Measurements from ENCODE around the gene RTN3. TPM values are rescaled to one million over a fixed set of nuclear protein-coding genes. Genes with fewer than 3 reads are reported as not detected.

Gene RTN3
- polyA plus RNA-seq, 2 donors = 45.2 to 46.3 TPM

DNA sequence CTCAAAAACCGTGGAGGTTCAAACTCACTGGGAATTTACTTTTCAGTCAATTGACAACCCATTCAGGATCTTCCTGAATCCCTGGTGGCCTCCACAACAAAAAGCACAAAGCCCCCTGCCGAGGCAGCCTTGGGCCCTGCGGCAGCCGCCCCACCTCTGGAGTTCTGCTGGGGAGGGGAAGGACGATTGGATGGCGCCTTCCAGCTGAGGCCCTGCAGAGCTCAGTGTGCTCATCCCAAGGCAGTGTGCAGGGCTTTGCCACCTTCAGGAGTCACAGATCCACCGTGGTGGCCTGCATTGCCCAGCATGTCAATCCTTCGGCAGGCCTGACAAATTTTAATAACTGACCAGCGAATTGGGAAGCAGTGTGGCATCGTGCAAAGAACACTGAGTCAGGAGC is 79.9 kb downstream of the RTN3 start:
- Histone ChIP-seq H3K27ac (ENCODE audit: low read depth in 2 of 2, low read length in 1 of 2) (no peak overlapping the region), H3K27me3 (ENCODE audit: control insufficient read depth in 1 of 2, insufficient read depth in 2 of 2, low read length in 2 of 2) (no peaks in the 10 kb centered on the region), H3K36me3 (ENCODE audit: control insufficient read depth in 2 of 2, insufficient read depth in 2 of 2, low read length in 1 of 2) (peaks cover 3% of the 10 kb centered on the region in 2 donors), H3K4me3 (ENCODE audit: low read depth in 1 of 2, low read length in 2 of 2) (no peak overlapping the region), H3K4me1 (ENCODE audit: control insufficient read depth in 2 of 2, insufficient read depth in 2 of 2, low read length in 1 of 2) (peaks cover 3 to 4% of the 10 kb centered on the region in 2 donors), H3K9me3 (ENCODE audit: control insufficient read depth in 2 of 2, insufficient read depth in 1 of 2, low read depth in 1 of 2, low read length in 1 of 2) (no peaks in the 10 kb centered on the region)
- WGBS, 2 donors = 83% methylated on average over 10 of the region's 10 CpGs

DNA sequence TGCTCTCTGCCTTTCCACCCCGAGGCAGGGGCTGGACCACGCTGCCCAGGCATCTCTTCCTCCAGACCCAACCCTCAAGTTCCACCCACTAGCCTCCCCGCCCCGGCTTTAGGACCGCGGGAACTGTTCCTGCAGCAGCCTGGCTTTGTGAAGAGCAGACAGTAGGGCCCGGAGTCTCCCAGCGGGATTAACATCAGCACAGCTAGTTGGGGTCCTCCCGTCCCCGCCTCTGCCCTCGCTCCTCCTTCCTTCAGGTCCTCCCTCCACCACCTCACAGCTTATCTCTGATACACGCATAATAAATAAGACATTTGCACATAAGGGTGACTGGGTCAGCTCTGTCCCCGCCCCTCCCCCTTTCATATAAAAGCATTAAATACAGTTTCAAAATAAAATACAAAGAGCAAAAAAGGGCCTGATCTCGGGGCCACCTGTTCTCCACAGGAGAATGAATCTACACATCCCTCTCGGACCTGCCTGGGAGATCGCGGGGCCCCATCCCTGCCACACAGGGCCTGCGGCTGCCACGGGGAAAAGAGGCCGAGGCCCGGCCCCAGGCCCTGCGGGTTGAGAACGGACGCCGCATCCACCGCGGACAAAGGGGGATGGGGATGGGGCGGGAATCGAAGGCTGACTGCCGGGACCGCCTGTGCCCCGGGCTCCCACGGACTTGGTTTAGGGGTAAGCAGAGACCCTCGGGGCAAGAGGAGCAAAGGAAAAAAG is 80.8 kb downstream of the RTN3 start:
- Histone ChIP-seq H3K4me1 (ENCODE audit: control insufficient read depth in 2 of 2, insufficient read depth in 2 of 2, low read length in 1 of 2) (peaks cover 4 to 5% of the 10 kb centered on the region in 2 donors), H3K9me3 (ENCODE audit: control insufficient read depth in 2 of 2, insufficient read depth in 1 of 2, low read depth in 1 of 2, low read length in 1 of 2) (no peaks in the 10 kb centered on the region), H3K27ac (ENCODE audit: low read depth in 2 of 2, low read length in 1 of 2) (no peak overlapping the region), H3K4me3 (ENCODE audit: low read depth in 1 of 2, low read length in 2 of 2) (peak overlapping the region in 1 of 2 donors; percentile 32), H3K36me3 (ENCODE audit: control insufficient read depth in 2 of 2, insufficient read depth in 2 of 2, low read length in 1 of 2) (peaks cover 0 to 3% of the 10 kb centered on the region in 2 donors), H3K27me3 (ENCODE audit: control insufficient read depth in 1 of 2, insufficient read depth in 2 of 2, low read length in 2 of 2) (no peaks in the 10 kb centered on the region)
- WGBS, 2 donors = 45 to 52% methylated on average over 34 of the region's 34 CpGs

DNA sequence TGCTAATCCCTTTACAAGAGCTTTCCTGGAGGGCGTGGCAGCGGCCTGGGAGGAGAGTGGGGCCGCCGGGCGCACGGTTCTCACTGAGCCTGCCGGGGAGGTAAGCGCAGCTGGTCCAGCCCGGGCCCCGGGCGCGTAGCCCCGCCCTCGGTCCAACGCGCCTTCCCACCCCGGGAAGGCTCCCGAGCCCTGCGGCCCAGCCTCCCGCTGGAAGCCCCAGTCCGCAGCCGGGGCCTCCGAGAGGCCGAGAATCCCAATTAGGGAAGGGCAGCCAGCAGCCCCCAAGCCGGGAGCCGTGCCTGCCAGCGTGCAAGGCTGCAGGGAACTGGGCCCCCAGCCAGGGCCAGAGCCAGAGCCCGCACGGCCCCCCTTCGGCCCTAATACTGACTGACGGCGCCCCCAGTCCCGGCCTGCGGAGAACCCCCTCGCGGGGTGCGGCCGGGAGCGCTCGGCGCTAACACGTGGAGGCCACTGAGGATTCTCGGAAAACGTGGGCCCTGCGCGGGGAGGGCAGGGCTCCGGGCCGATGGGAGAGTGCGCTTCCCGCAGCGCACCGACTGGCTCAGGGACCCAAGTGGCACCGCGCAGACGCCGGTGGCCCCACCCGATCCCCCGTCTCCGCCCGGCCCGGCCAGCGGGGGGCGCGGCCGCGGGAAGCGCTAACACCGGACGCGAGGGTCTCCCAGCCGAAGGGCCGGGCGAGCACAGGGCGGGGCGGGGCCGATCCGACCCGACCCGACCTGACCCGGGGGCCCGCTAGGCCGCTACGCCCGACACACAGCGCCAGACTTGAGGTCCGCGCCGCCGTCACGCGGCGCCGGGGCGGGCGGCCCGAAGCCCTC is 81.6 kb downstream of the RTN3 start:
- H3K36me3 ChIP-seq (ENCODE audit: control insufficient read depth in 2 of 2, insufficient read depth in 2 of 2, low read length in 1 of 2) = peaks cover 0 to 3% of the 10 kb centered on the region in 2 donors

DNA sequence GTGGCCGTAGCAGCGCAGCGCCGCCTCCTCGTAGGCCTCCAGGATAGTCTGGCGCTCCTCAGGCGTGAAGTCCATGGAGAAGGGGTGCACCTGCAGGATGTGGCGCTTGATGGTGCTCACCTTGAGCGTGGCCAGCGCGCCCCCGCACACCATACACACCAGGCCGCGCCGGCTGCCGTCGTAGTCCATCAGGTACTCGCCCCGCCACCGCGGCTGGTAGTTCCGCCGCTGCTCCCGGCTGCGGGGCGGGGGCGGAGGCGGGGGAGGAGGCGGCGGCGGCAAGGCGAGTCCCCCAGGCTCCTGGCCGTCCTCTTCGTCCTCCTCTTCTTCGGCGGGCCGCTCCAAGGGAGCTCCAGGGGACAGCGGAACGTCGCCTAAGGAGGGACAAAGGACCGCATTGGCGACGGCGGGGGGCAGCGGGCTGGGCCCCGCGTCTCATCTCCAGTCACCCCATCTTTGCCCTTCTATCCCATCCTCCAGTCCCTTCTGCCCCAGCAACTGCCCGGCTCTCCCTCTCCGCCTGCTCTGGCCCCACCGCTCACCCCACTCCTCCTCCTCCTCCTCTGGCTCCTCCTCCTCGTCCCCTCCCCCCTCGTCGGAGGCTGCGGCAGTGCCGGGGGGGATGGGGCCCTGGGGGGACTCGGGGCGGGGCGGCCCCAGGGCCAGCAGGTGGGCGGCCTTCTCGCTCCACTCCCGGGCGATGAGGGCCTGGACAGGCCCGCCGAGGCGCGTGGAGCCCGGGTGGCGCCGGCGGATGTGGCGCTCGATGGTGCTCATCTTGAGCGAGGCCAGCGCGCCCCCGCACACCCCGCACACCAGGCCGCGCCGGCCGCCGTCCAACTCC is 82.4 kb downstream of the RTN3 start:
- H3K4me1 ChIP-seq (ENCODE audit: control insufficient read depth in 2 of 2, insufficient read depth in 2 of 2, low read length in 1 of 2) = peaks cover 4 to 5% of the 10 kb centered on the region in 2 donors
- peaks cover 0 to 3% of the 10 kb centered on the region in 2 donors for H3K36me3 ChIP-seq (ENCODE audit: control insufficient read depth in 2 of 2, insufficient read depth in 2 of 2, low read length in 1 of 2)
- 68 to 70% methylated on average over 56 to 82 of the region's 82 CpGs for WGBS, 2 donors

More for the DNA sequence above, 81.6 kb downstream of the RTN3 start:
- WGBS, 2 donors = 27 to 39% methylated on average over 88 to 96 of the region's 96 CpGs
- Histone ChIP-seq H3K27ac (ENCODE audit: low read depth in 2 of 2, low read length in 1 of 2) (peak overlapping the region; percentile 29 to 50), H3K4me1 (ENCODE audit: control insufficient read depth in 2 of 2, insufficient read depth in 2 of 2, low read length in 1 of 2) (peaks cover 4 to 5% of the 10 kb centered on the region in 2 donors), H3K9me3 (ENCODE audit: control insufficient read depth in 2 of 2, insufficient read depth in 1 of 2, low read depth in 1 of 2, low read length in 1 of 2) (no peaks in the 10 kb centered on the region), H3K27me3 (ENCODE audit: control insufficient read depth in 1 of 2, insufficient read depth in 2 of 2, low read length in 2 of 2) (no peaks in the 10 kb centered on the region), H3K4me3 (ENCODE audit: low read depth in 1 of 2, low read length in 2 of 2) (peak overlapping the region; percentile 32 to 39)

DNA sequence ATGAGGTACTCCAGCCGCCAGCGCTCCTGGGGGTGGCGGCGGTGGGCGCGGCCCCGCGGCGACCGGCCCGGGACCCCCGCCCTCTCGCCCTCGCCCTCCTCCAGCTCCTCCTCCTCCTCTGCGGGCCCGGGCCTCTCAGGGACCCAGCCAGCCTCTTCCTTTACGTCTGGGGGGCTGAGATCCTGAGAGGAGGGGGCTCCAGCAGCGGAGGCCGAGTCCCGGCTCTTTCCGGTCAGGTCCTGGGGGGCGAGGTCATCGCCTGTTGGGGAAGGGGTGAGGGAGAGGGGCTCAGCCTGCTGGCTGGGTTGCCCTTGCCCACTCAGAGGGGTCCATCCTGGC is 83.0 kb downstream of the RTN3 start:
- no peaks in the 10 kb centered on the region for H3K9me3 ChIP-seq (ENCODE audit: control insufficient read depth in 2 of 2, insufficient read depth in 1 of 2, low read depth in 1 of 2, low read length in 1 of 2)
- no peaks in the 10 kb centered on the region for H3K27me3 ChIP-seq (ENCODE audit: control insufficient read depth in 1 of 2, insufficient read depth in 2 of 2, low read length in 2 of 2)
- peak overlapping the region in 1 of 2 donors; percentile 37 for H3K27ac ChIP-seq (ENCODE audit: low read depth in 2 of 2, low read length in 1 of 2)
- peaks cover 0 to 3% of the 10 kb centered on the region in 2 donors for H3K36me3 ChIP-seq (ENCODE audit: control insufficient read depth in 2 of 2, insufficient read depth in 2 of 2, low read length in 1 of 2)
- H3K4me1 ChIP-seq (ENCODE audit: control insufficient read depth in 2 of 2, insufficient read depth in 2 of 2, low read length in 1 of 2) = peaks cover 4 to 5% of the 10 kb centered on the region in 2 donors
- H3K4me3 ChIP-seq (ENCODE audit: low read depth in 1 of 2, low read length in 2 of 2) = no peak overlapping the region
- WGBS, 2 donors = 72 to 84% methylated on average over 14 to 23 of the region's 23 CpGs

More for the DNA sequence above, 82.4 kb downstream of the RTN3 start:
- no peaks in the 10 kb centered on the region for H3K9me3 ChIP-seq (ENCODE audit: control insufficient read depth in 2 of 2, insufficient read depth in 1 of 2, low read depth in 1 of 2, low read length in 1 of 2)
- H3K4me3 ChIP-seq (ENCODE audit: low read depth in 1 of 2, low read length in 2 of 2) = peak overlapping the region; percentile 32 to 39
- no peaks in the 10 kb centered on the region for H3K27me3 ChIP-seq (ENCODE audit: control insufficient read depth in 1 of 2, insufficient read depth in 2 of 2, low read length in 2 of 2)
- peak overlapping the region; percentile 29 to 50 for H3K27ac ChIP-seq (ENCODE audit: low read depth in 2 of 2, low read length in 1 of 2)

DNA sequence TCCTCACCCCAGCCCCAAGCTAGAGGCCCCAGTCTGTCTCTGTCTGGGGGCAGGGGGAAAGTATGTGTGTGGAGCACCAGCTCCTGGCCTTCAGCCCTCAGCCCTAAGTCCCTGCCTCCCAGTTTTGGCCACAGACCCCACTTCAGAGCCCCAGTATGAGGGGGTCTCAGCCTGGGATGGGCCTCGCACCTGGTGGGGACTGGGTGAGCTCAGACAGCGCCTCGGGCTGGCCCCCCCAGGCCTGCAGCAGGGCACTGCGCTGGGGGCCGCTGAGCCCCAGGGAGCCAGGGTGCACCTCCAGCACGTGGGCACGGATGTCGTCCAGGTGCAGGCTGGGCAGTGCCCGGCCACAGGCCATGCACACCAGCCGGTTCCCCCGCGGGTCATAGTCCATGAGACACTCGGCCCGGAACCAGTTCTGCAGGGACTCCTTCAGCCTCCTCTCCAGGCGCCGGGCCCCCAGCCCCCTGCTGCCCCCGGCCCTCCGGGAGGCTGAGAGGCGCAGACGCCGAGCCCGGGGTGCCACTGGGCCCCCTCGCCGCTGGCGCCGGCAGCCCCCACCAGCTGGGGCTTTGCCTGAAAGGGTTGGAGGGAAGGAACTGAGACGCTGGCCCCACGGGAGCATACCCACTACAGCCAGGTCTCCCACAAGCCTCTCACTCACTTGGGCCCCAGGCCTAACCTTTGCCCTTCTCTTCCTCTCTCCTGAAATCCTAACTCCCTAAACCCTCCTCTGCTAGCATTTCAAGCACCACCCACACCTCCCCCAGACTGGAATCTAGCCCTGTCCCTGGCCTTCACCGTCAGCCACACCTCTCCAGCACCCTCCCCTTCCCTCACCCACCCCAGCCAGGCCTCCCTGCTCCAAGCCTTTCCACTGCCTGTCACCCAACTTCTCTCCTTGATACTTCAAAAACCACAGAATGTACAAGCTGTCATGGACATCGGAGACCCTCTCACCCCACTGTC is 83.7 kb downstream of the RTN3 start:
- no peaks in the 10 kb centered on the region for H3K27me3 ChIP-seq (ENCODE audit: control insufficient read depth in 1 of 2, insufficient read depth in 2 of 2, low read length in 2 of 2)
- WGBS, 2 donors = 64 to 80% methylated on average over 22 to 30 of the region's 30 CpGs
- H3K4me1 ChIP-seq (ENCODE audit: control insufficient read depth in 2 of 2, insufficient read depth in 2 of 2, low read length in 1 of 2) = peaks cover 4 to 5% of the 10 kb centered on the region in 2 donors
- H3K9me3 ChIP-seq (ENCODE audit: control insufficient read depth in 2 of 2, insufficient read depth in 1 of 2, low read depth in 1 of 2, low read length in 1 of 2) = no peaks in the 10 kb centered on the region
- H3K27ac ChIP-seq (ENCODE audit: low read depth in 2 of 2, low read length in 1 of 2) = peak overlapping the region in 1 of 2 donors; percentile 37
- H3K4me3 ChIP-seq (ENCODE audit: low read depth in 1 of 2, low read length in 2 of 2) = no peak overlapping the region
- H3K36me3 ChIP-seq (ENCODE audit: control insufficient read depth in 2 of 2, insufficient read depth in 2 of 2, low read length in 1 of 2) = peaks cover 0 to 3% of the 10 kb centered on the region in 2 donors

DNA sequence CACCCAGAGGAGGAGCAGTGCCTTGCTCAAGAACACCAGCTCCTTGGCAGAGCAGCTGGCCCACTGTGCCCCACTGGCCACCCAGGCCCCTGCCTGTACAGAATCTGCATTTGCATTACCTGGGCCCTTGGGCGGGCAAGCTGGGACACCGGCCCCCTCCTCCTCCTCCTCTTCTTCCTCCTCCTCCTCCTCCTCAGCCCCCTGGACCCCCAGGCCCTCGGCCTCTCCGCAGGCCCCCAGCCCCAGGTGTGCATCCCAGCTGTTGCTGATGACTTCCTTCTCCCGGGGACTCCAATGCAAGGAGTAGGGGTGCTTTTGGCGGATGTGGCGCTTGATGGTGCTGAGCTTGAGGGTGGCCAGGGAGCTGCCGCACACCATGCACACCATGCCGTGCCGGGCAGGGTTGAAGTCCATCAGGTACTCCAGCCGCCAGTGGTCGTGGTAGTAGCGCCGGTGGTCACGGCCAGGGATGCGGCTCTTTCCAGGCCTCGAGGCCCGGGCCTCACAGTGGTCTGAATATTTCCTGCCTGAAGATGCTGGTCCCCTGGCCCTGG is 84.5 kb downstream of the RTN3 start:
- Histone ChIP-seq H3K36me3 (ENCODE audit: control insufficient read depth in 2 of 2, insufficient read depth in 2 of 2, low read length in 1 of 2) (peaks cover 0 to 3% of the 10 kb centered on the region in 2 donors), H3K27ac (ENCODE audit: low read depth in 2 of 2, low read length in 1 of 2) (no peak overlapping the region), H3K4me3 (ENCODE audit: low read depth in 1 of 2, low read length in 2 of 2) (no peak overlapping the region), H3K27me3 (ENCODE audit: control insufficient read depth in 1 of 2, insufficient read depth in 2 of 2, low read length in 2 of 2) (no peaks in the 10 kb centered on the region), H3K4me1 (ENCODE audit: control insufficient read depth in 2 of 2, insufficient read depth in 2 of 2, low read length in 1 of 2) (peaks cover 4 to 5% of the 10 kb centered on the region in 2 donors), H3K9me3 (ENCODE audit: control insufficient read depth in 2 of 2, insufficient read depth in 1 of 2, low read depth in 1 of 2, low read length in 1 of 2) (no peaks in the 10 kb centered on the region)
- WGBS, 2 donors = 78 to 85% methylated on average over 18 of the region's 18 CpGs

DNA sequence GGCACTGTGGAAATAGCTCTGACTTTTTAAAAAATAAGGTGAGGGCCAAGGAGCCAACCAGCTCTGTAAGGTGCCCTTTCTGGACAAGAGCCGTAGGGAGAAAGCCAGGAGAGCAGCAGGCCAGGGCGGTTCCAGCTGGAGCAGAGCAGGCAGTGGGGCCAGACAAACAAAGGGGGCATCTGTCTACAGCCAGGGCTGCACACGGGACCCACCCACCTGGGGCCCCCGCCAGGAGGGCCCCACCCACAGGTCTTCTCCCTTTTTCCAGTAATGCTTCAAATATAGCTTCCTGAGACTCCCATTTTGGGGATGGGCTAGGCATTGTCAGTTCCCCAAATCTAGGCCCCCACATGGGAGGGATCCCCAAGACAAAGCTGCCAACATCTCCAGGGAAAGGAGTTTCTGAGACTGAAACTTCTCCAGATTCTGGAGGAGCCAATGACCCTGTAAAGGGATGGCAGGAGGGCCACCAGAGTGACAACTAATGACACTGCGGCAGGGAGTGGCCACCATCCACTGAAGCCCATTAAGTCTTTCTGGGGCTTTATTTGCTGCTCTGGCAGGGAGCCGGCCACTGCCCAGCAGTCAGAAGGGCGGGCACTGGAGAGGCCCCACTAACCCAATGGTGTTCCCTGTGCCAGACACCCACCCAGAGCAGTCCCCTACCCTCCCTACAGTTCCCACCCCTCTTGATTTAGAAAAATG is 85.4 kb downstream of the RTN3 start:
- H3K27ac ChIP-seq (ENCODE audit: low read depth in 2 of 2, low read length in 1 of 2) = peak overlapping the region in 1 of 2 donors; percentile 35

More for the DNA sequence above, 85.4 kb downstream of the RTN3 start:
- Histone ChIP-seq H3K9me3 (ENCODE audit: control insufficient read depth in 2 of 2, insufficient read depth in 1 of 2, low read depth in 1 of 2, low read length in 1 of 2) (no peaks in the 10 kb centered on the region), H3K27me3 (ENCODE audit: control insufficient read depth in 1 of 2, insufficient read depth in 2 of 2, low read length in 2 of 2) (no peaks in the 10 kb centered on the region), H3K4me1 (ENCODE audit: control insufficient read depth in 2 of 2, insufficient read depth in 2 of 2, low read length in 1 of 2) (peaks cover 2 to 4% of the 10 kb centered on the region in 2 donors), H3K4me3 (ENCODE audit: low read depth in 1 of 2, low read length in 2 of 2) (no peak overlapping the region), H3K36me3 (ENCODE audit: control insufficient read depth in 2 of 2, insufficient read depth in 2 of 2, low read length in 1 of 2) (peaks cover 0 to 3% of the 10 kb centered on the region in 2 donors)
- WGBS, 2 donors = 48 to 52% methylated on average over 7 of the region's 7 CpGs
